GM18861 (cell line): ENCODE measurements around the gene PAX2.

Experiments
- ATAC-seq: cut with Tn5 transposase; IDR thresholded peaks from one replicate; pipeline ENCODE4 v1.9.1; 2021; ENCODE audit not compliant: unreplicated experiment

PAX2 gene

DNA sequence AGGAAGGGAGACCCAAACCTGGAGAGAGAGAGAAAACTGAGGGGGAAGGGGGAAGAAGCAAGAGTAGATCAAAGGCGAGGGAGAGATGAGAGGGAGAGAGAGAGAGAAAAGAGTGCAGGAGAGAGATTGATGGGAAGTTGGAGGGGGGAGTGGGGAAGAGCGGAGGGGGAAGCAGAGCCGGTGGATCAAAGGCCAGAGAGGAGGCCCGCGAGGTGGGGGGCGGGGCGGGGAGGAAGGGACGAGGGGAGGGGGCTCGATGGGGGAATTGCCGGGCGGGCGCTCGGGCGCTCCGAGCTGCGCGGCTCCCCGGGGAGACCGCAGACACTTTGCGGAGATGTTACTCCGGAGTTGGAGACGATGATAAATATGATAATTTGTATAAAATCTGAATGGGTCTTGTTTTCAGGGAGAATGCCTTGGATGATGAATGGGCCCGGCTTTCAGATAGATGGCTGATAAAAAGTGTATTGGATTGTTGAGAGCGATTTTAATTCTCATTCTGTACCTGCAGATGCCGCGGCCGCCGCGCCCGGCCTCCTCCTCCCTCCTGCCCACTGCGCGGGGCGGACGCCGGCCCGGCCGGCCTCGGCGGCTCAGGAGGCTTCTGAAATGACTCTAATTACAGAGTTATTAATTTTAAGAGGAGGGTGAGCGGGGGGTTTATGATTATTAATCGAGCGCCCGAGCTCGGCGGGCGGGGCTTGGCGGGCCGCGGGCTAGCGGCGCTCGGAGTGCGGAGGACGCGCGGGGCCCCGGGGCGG, 21.4 kb upstream of the PAX2 start:
- no peak for ATAC-seq

DNA sequence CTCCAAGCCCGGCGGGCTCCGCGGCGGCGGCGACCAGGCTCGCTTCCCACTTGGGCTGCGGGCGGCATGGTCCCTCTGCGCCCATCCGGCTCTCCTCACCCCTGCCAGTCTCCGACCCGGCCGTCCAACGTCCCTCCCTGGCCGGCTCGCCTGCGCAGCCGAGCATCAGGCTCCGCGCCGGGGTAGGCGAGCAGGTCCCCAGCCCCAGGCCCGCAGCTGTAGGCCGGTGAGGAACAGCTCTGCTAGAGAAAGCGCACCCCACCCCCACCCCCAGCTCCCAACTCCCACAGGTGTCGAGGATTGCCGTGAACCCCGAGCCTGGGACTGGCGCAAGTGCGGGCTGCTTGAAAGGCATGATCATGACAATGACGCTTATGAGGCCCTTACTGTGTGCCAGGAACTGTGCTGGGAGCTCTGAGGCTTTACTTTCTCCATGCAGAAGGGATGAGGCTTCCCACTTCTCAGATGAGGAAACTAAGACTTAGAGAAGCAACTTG, 20.8 kb upstream of the PAX2 start:
- no peak for ATAC-seq

DNA sequence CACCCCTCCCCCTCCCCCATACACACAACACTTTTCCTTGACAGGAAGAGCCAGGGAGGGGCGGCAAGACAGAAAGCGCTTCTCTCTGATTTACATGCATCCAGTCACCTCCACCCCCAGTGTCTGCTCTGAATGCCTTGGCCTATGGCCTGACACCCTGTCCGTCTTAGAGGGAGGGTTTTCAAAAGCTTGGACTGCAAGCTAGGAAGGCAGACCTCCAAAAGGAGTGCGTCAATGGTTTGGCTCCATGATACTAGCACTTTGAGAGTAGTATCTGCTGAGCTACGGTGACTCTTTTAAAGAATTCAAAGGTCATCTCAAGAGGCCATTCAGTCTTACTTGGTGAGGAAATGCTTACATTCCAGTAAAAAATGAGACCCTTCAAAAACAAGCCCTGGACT, 20.3 kb upstream of the PAX2 start:
- ATAC-seq = no peak

DNA sequence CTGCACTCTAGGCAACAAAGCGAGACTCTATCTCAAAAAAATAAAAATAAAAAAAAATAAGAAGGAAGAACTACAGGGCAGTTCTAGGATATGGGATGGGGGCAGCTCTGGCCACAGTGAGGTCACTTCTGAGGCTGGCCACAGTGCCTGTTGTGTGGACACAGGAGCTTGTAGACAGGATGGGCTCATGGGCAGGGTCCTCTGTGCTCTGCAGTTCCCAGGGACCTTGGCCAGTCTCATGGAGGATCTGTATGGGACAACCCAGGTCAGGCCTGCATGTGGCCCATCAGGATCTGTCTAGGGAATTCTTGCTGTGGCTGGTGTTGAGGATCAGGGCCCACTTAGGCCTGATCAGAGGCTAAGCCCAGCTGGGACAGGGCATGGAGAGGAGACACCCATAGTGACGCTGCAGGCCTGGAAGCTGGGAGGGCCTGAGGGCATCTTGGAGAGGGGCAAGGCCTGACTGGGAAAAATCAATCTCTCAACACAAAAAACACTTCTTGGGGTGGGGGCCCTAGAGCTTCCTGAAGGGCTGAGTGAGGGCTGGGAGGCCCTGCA, 19.4 kb upstream of the PAX2 start:
- ATAC-seq = no peak

DNA sequence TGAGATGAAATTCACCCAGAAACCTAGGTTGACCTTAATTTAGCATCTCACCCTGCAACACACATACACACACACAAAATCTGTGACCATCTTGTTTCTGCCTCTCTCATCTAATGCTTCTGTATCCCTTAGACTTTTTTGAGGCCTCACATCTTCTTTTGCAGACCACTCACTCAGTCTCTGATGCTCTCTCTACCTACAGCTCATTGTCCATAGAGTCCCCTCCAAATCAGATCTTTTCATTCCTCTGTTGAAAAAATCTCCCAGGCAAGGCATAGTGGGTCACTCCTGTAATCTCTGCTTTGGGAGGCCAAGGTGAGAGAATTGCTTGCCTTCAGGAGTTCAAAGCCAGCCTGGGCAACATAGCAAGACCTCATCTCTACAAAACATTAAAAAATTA, 17.6 kb upstream of the PAX2 start:
- no peak for ATAC-seq

DNA sequence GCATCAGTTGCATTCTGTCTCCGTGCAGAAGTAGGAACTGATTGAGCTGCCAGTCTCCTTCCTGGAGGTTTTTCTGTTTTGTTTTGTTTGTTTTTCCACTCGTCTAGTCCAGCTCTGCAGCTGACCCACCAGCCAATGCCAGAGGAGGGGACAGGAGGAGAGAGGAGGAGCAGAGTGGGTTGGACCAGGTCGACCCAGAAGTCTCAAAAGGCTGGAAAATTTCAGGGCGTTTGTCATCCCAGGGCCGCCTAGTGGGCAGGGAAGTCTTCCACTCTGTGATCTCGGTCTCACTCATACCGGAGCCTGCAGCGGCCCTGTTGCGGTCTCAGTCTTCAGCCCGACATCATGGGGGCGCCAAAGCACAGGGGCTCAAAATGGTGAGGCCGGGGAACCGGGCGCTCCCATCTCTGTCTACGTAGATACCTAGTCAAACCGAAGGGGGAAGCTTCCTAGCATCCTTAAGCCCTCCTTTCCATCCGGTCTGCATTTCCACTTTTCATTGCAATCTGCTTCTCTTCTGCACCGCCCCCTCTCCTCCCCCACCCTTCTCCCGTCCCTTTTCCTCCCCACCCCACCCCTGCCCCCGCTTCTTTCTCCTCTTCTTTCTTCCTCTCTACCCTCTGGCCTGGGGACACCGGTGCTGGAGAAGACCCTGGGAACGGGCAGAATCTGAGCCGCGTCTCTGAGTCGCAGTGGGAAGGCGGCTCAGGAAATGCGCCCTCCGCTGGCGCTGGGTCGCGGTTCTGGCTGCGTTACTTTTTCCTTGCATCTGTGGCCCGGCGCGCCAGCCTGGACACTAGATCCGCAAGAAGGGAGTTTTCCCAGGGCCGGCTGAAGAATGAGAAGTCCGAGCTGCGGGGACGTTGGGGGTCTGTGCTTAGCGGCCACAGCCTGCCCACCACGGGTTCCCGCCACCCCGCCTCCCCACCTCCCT, 16.2 kb upstream of the PAX2 start:
- ATAC-seq = no peak

DNA sequence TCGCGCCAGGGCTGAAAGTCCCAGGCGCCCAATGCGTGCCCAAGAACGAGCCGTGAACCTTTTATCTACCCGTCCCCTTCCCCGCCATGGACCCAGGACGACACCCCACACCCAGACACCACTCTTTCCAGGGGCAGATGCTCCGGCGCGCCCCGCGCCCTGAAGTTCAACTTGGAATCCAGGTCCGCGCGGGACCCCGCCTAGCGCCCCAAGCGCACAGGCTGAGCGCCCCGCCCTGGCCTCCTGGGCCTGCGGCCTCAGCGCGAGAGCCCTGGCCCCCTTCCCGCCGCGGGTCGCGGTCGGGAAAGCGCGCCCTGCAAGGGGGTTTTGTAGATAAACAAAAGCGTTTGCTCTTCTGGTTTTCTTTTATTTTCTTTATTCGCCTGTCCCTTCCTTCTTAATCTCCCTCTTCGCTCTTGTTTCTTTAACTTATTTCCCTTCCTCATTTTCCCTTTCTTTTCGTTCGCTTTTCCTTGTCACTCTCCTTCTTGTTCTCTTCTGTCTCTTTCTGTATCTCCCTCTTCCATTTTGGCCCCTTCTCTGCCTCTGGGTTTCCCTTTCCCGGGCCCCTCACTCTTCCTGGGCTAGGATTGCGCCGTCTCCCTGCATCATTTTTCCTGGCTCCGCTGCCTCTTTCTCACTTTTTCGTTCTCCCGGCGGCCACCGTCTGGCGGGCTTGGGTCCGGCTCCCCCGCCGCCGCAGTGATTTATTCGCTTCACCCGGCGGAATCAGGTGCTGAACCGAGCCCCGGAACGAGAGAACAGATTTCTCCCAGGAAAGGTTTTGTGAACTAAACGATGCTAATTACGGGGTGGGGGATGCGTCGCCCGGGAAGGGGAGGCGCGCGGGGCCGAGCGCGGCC, 15.3 kb upstream of the PAX2 start:
- ATAC-seq = no peak

DNA sequence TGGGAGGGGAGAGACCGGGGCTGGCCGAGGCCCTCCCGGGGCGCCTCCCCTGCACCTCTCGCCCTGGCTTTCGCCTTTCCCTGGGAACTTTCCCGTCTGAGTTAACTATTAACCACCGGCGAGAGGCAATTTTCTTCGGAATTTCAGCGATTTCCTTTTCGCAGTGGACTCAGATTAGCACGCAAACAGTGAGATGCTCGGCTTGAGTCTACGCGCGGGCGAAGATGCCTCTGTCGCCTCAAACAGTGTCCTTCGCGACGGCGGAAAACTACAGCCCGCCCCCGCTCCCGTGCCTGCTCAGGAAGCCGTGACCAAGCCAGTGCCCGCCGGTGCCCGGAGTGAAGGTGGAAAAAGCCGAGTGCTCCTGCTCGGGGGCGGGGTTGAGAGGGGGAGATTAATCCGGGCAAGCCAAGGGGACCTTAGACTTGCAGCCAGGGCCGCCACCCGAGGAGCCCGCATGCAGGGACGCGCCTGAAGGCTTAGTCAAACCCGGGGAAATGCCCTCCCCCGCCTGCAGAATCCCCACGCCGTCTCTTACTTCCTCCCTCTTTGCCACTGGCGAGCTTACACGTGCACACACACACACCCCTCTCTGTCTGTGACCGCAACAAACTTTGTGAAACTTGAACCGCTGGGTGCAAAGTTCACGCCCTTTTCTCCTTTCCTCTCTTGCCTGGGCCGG, 14.5 kb upstream of the PAX2 start:
- ATAC-seq = no peak

DNA sequence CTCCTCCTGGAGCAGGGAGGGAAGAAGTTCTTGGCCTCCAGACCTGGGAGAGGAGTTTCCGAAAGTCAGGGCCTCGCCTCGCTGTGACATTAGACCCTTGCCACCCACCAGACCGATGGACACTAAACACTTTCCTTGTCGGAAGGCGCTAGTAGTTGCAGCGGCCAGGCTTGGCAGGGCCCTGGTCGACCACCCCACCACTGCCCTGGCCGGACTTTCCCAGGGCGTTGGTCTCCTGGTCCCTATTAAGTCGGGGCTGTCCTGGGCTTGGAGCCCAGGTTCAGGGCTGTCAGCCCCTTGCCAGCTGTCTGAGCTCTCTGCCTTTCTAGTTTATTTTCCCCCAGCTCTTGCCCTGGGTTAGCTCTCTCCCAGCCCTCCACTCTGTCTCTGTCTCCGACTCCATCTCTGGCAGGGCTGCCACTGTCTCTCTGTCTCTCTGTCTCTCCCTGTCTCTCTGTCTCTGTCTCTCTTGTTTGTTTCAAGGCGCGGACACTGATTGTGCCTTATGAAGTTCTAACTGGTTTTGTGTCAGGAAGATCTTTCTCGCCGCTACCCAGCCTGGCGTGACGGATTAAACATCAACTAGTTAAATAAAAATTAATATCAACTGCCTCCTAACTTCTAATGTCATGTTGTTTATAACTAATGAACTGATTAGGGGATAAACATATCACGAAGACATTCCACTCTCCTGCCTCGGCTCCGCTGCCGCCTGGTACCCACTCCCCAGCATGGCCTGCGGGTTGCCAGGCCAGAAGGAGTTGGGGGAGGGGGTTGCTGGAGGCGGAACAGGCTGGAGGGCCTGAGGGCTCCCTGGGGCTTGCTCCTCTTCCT, 13.8 kb upstream of the PAX2 start:
- ATAC-seq = no peak

DNA sequence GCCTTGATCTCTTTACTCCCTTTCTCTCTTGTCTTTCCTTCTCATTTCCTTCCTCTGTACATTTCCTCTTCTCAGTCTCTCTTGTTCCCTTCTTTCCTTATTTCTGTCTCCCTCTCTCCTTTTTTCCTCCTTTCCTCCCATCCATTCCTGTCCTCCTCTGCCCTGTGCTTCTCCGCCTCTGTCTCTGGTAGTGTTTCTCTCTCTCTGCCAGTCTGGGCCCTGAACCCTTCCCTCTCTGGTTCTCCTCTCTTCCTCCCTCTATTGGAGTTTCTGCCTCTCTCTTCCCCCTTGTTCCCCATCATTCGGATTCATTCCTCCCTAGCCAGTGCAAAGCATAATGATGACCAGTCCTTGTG, 13.2 kb upstream of the PAX2 start:
- ATAC-seq = no peak

DNA sequence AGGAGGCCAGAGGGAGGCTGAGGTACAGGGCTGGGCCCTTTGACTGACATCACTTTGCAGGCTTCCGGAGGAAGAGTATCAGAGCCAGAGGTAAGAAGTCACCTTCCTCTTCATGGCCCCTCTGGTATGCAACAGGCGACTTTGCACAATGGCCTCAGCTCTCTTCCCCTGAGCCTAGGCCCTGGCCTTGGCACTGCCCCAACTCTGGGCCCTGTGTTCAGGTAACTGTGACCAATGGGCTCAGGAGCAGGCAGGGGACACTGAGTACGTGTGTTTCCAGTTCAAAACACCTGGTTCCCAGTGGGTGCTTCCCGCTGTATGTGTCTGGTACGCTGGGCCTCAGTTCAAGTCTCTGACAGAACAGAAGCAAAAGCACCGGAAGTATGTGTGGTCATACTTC, 12.1 kb upstream of the PAX2 start:
- ATAC-seq = no peak

DNA sequence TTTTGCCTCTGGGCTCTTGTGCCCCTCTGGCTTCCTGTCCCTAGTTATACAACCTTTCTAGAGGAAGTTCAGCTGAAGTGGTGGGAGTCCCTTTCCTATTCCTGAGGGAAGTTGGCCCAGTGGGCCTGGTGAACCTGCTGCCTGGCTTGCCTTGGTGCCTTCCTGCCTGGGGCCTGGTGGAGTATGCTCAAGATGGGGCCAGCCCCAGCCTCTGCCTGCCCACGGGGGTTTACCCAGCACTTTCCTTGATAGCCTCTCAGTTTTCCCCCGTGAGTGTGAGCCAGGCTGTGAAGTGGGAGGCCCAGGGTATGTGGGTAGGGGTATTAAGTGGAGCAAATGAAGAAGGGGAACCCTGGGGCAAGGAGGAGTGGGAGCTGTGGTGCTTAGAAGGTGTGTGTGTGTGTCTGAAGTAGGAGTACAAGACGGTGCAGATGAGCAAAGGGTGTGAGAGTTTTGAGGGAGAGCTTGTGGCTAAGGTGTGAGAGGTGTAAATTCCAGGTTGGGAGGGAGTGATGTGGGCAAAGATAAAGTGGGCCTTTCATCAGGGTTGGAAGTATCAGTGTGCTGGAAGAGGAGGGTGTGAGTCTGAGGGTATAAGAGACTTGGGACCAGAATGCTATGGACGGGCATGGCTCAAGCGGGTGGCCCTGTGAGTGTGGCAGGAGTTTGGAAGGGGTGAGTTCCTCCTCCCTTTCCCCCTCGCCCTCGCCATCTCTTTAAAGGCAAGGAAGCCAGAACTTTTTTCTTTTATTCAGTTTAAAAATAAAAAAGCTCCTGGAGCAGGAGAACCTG, 10.9 kb upstream of the PAX2 start:
- ATAC-seq = no peak

DNA sequence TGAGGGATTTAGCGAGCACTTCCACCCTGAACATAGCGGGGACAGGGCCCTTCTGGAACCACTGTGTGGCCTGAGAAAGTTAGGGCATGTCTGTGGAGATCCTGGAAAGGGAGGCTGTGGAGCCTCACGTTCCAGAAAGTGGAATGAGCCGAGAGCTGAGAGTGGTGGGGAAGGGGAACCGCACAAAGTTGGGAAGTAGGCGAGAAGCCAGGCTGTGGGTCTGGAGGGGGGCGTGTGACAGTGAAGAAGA, 10.4 kb upstream of the PAX2 start:
- no peak for ATAC-seq

DNA sequence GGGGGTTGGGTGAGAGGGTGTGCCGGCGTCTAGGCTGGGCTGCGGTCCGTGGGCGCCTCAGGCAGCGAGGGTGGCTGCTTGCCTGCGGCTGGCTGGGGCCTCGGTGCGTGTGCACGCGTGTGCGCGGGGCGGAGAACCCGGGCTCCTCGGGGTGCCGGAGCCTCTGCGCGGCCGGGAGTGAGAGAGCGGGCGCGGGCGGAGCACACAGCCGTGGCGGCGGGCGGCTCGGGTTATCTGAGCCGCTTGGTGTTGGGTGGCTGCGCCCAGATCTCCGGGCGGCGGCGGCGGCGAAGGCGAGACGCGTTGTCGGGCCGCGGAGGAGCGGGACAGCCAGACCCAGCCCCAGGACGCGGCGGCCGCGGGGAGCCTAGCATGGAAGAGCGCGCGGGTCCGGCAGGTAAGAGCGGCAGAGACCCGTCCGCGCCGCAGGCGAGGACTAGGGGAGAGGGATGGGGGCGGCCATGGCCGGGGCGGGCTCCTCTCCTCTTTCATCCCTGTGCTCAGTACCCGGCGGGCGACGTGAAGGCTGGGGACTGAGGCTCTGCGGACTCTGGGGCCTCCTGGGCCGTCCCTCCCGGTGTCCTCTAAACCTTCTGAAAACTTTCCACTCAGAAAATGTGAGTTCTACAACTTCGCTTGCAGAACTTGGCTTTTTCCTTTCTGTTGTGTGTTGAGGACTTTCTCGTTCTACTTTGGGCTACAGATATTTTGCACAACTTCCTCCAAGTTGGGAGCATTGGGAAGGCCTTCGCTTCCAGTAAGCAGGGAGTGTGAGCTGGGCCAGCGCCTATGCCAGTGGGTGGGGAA, 9.8 kb upstream of the PAX2 start:
- no peak for ATAC-seq

DNA sequence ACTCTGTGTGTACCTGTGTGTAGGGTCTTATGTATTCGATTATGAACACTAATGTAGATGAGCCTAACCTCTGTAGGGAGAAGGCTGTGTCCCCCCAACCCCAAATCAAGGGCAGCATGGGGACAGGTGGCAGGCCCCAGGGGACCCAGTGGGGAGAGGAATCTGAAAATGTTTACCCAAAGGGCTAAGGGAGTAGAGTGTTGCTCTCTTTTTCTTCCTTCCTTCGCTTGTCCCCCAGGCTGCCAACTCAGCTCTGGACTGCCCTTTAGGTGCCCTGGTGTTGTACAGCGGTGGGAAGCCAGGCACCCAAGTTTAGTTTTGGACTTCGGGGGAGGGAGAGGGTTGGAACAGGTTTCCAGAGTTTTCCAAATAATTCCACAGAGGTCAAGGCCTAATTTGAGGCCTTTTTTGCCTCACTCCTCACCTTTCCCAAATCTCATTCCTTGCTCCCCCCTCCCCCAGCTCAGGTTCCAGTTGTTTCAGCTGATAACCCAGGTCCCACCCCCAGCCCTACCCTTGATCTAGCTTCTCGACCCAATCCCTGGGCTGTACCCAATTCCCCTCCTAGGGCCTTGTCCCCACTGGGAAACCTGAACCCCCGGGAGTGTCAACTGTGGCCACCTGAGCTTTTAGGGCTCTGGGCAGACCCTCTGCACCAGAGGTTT, 9.1 kb upstream of the PAX2 start:
- no peak for ATAC-seq

DNA sequence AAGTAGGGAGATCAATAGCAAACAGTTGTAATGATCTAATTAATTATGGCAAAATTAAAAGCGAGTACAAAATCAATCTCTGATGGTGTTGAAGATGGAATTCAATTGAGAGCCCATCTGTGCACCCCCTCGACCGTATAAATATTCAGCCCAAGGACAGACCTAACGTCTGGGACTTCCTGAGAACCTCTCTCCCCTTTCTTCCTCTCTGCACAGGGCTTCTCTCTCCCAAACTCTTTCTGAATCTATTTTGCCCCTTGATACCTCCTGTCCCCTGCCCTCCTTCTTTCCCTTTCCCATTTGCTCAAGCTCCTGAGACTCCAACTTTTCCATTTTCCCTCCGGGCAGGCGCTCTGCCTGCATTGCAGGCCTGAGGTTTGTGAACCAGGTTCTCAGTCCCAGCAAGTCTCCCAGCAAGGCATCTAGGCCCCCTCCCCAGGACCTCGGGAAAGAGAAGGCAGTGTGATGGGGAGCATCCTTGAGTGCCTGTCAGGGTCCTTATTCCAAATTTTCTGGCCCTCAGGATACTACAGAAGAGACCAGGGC, 8.5 kb upstream of the PAX2 start:
- no peak for ATAC-seq

DNA sequence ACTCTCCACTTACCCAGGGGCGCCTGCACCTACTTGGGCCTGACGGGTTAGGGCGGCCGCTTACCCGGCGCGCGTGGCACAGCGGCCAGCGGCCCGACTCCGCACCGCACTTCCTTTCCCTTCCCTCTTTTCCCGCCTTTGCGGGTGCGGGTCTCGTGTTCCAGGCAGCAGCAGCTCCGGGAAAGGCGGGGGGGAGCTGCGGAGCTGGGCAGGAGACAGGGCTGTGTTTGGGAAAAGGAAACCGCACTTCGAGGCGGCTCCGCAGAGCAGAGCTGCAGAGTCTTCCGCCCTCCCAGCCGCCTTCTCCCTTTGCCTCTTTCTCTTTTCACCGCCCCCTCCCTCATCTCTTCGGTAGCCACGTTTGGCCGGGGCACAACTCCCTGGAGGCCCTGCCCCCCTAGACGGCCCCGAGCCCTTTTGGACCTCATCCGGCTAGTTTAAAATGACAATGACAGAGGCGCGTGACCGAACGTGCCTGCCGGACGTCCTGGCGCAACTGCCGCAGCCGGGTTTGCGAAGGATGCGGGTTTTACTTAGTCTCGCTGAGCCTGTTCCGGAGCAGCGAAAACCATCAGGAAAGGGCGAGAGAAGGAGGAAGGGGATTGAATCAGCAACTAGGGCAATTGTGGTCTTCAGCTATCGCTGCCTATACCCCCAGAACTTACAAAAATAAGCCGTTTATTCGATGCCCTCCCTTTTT, 7.9 kb upstream of the PAX2 start:
- ATAC-seq = no peak
